NOMO-1 treated with dmso at 0.1 percent for 144 hours (cell line): ENCODE measurements around the gene GPT2.
"Not testable (repeated sequence)": the region's sequence is repeated elsewhere in the genome, so short reads cannot be mapped to it uniquely, and the experiment has no call there.

ENCODE experiments used
- DNase-seq: peaks from one replicate; lab custom pipeline; 2025; ENCODE audit not compliant: unreplicated experiment; lab: John Stamatoyannopoulos, UW

GPT2 gene

DNA sequence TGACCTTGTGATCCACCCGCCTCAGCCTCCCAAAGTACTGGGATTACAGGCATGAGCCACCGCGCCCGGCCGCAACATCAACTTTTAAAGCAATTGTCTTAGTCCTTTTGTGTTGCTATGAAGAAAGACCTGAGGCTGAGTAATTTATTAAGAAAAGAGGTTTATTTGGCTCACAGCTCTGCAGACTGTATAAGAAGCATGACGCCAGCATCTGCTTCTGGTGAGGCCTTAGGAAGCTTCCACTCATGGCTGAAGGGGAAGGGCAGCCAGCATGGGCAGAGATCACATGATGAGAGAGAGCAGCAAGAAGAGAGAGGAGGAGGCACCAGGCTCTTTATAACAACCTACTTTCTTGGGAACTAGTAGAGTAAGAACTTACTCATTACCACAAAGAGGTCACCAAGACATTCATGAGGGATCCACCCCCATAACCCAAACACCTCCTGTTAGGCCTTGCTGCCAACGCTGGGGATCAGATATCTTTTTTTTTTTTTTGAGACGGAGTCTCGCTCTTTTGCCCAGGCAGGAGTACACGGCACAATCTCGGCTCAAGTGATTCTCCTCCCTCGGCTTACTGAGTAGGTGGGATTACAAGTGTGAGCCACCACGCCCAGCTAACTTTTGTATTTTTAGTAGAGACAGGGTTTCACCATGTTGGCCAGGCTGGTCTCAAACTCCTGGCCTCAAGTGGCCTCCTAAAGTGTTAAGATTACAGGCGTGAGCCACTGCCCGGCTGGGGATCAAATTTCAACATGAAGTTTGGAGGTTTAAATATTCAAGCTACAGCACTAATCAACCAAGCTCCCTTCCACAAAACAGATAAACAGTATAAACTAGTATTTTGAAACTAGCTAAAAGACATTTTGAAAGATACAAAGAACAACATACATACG, 21.4 kb upstream of the GPT2 start:
- DNase-seq: no peak

DNA sequence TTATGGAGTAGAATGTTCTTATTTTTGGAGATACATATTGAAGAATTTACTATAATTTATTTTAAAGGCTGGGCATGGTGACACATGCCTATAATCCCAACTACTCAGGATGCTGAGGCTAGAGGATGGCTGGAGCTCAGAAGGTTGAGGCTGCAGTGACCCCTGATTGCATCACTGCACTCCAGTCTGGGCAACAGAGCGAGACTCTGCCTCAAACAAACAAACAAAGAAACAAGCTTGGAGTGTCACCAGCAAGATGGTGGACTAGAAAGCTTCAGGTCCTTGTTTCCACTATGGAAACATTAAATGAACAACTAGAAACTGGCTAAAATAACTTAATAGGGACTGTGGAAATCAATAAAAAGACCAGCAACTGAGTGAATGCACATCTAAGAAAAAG, 17.9 kb upstream of the GPT2 start:
- no peak for DNase-seq

GRCh38 chr16:46867486-46867885, 16.7 kb upstream of the GPT2 start:
- DNase-seq: not testable (repeated sequence)

GRCh38 chr16:46868891-46869290, 15.3 kb upstream of the GPT2 start:
- DNase-seq: not testable (repeated sequence)

DNA sequence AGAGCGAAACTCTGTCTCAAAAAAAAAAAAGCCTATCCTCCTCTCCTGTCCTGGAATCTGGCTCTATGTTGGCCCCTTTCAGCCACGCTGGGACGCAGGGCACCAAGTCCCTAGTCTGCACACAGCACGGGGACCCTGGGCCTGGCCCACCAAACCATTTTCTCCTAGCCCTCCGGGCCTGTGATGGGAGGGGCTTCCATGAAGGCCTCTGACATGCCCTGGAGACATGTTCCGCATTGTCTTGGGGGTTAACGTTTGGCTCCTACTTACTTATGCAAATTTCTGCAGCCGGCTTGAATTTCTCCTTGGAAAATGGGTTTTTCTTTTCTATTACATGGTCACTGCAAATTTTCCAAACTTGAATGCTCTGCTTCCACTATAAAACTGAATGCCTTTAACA, 12.6 kb upstream of the GPT2 start:
- no peak for DNase-seq

GRCh38 chr16:46873201-46873600, 11.0 kb upstream of the GPT2 start:
- no peak for DNase-seq

DNA sequence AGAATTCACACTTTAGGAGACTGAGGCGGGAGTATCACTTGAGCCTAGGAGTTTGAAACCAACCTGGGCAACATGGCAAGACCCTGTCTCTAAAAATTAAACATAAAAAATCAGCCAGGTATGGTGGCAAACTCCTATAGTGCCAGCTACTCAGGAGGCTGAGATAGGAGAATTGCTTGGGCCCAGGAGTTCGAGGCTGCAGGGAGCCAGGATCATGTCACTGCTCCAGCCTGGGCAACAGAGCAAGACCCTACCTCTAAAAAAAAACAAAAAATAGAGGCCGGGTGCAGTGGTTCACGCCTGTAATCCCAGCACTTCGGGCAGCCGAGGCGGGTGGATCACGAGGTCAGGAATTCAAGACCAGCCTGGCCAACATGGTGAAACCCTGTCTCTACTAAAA, 8.9 kb upstream of the GPT2 start:
- DNase-seq: no peak

- no peak for DNase-seq
These were observed 1.7 kb upstream of the GPT2 start for GRCh38 chr16:46882304-46882939.

GRCh38 chr16:46882940-46883307, 1.2 kb upstream of the GPT2 start:
- DNase-seq: no peak

- no peak for DNase-seq
These were observed 841 bp upstream of the GPT2 start for GRCh38 chr16:46883353-46883689.

- DNase-seq: no peak
These were observed 541 bp downstream of the GPT2 start for GRCh38 chr16:46884513-46885293.

GRCh38 chr16:46885960-46886763, 2.0 kb downstream of the GPT2 start:
- no peak for DNase-seq

- no peak for DNase-seq
These were observed 2.8 kb downstream of the GPT2 start for GRCh38 chr16:46886764-46887523.

DNA sequence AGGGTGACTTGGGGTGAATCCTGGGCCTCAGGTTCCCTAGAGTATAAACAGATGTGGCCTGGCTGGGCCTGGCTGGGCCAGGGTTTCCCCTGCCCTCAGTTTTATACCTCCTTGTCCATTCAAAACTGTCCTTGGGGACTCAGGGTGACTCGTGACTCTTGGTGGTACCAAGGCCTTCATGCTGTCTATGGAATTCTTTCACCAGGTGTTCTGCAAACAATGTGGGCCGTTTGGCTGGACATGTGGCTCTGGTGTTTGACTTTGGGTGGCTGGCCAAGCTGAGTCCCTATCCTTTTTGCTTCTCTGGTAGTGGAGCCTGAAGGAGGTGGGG, 3.3 kb downstream of the GPT2 start:
- DNase-seq: no peak

GRCh38 chr16:46889245-46889941, 5.2 kb downstream of the GPT2 start:
- DNase-seq: no peak

- DNase-seq: no peak
These were observed 5.8 kb downstream of the GPT2 start for GRCh38 chr16:46889942-46890300.

DNA sequence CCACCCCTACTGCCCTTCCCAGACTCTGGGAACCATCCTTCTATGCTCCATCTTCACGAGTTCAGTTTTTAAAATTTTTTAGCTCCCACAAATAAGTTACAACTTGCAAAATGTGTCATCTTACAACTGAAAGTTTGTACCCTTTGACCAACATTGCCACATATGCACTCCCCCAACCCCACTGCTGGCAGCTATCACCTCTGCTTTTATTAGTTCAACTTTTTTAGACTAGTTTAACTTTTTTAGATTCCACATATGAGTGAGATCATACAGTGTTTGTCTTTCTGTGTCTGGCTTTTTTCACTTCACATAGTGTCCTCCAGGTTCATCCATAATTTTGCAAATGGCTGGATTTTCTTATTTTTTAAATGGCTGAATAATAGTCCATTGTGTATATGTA, 7.7 kb downstream of the GPT2 start:
- DNase-seq: no peak

DNA sequence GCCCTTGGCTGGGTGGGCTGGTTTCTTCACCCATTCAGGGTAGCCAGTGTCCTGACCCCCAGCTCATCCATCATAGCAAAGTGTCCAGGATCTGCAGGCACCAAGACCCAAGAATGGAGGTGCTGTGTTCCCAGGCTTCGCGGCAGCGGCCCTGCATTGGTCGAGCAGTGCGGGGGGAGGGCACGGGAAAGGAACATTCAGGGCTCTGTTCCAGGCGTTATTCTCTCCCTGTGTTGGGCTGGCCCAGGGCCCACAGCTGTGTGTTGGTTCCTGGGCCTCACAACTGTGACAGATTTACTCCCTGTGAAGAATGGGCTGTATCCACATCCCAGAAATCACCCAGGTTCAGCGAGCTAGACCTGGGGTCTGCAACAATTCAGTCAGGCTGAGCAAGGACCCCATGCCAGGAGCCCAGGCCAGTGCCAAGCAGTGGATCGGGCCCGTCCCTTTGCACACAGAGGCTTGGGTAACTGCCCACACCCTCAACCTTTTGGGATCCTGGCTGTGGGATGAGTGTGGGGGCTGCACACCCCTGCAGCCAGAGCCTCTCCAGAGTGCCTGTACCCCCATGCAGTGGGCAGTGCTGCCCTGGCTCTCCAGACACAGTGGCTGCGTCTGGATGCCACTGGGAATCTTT, 10.0 kb downstream of the GPT2 start:
- DNase-seq: no peak
